Erythroblast (primary cell): ENCODE measurements around the gene KIF26B.

Source experiments
- GATA1 ChIP-seq: IDR thresholded peaks from 2 replicates; pipeline ENCODE4 v1.6.1; 2011; ENCODE audit warnings: low read depth, mild to moderate bottlenecking, control low read depth, low read length, moderate library complexity
- POLR2A ChIP-seq: IDR thresholded peaks from 2 replicates; pipeline ENCODE4 v1.6.1; 2011; ENCODE audit warnings: mild to moderate bottlenecking, low read length

DNA sequence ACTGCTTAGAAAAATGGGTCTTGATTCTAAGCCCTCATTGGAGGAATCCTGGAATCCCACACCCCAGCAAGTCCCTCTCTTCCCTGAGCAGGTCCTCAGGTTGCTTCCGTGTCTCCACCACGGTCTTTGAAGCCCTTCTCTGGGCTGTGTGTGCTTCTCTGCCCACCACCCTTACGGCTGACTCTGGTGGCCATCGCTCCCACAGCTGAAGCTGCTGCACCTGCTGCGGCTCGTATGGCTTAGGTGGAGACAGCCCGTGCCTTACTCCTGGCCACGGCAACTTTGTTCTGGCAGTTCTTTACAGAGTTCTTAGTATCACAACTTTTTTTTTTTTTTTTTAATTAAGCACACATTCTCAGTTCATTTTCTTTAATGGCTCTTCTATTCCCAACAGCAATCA, 10.9 kb upstream of the KIF26B start:
- TF ChIP-seq POLR2A (no peak), GATA1 (no peak)
